GM19193 (cell line): ENCODE measurements around the gene ZNF521.

Source experiments
- POLR2A ChIP-seq: IDR thresholded peaks from 4 replicates; pipeline ENCODE4 v1.6.1; 2011; ENCODE audit not compliant: insufficient read depth, insufficient read length; ENCODE audit errors: extremely low read depth

ZNF521 gene

GRCh38 chr18:25351777-25352628 lies at the start of gene ZNF521:
ZNF521 (minus strand) TSS chr18:25352166; CDS start chr18:25350946, 1,220 bp downstream.
- TF ChIP-seq POLR2A: no peak

DNA sequence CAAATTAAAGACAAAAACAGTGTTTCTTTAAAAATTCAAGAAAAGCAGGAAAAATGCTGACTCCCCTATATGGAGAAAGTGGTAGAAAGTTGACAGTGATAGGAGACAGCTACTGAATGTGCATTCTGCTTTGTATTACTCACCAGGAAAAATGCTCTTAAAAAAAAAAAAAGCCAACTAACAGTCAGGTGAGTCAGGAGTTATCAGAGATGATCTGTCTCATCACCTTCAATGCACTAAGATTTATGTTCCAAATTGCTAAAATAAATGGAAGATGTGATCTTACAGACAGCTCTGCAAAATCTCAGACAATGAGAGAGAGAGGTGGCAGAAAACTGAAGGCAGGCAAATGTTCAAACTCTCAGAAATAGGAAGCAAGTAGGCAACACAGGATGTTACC lies 47.6 kb upstream of the ZNF521 start:
- TF ChIP-seq POLR2A: no peak

- TF ChIP-seq POLR2A: no peak
These were observed 40.2 kb upstream of the ZNF521 start for GRCh38 chr18:25392192-25392591.

- TF ChIP-seq POLR2A: no peak
These were observed 21.6 kb upstream of the ZNF521 start for GRCh38 chr18:25373432-25374179.

- no peak for TF ChIP-seq POLR2A
These were observed 18.4 kb upstream of the ZNF521 start for GRCh38 chr18:25370391-25370790.

DNA sequence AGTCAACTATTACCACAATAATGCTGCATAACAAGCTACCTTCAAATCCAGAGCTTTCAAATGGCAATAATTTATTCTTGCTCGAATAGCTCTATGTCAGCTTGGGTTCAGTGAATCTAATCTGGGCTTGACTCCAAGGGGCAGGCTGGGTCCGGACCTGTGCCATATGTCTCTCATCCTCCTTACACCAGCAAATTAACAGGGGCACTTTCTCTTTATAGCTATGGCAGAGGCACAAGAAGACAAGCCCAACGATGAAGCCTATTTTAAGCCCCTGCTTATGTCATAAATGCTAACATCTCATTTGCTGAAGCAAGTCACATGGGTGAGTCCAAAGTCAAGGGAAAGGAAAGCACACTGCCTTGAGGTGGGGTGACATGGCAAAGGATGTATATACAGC lies 13.3 kb upstream of the ZNF521 start:
- TF ChIP-seq POLR2A: no peak

DNA sequence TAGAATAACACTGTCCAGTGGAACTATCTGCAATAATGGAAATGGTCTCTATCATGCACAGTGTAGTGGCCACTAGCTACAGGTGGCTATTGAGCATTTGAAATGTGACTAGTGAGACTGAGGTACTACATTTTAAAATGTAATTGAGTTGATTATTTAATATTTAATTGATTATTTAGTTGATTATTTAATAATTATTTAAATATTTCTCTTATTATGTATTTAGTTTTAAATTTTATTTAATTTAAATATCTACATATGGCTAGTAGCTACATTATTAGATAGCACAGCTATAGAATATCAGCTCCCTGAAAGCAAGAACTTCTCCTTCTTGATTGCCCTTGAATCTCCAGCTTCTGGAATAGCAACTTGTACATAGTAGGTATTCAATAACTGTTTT lies 12.8 kb upstream of the ZNF521 start:
- no peak for TF ChIP-seq POLR2A

DNA sequence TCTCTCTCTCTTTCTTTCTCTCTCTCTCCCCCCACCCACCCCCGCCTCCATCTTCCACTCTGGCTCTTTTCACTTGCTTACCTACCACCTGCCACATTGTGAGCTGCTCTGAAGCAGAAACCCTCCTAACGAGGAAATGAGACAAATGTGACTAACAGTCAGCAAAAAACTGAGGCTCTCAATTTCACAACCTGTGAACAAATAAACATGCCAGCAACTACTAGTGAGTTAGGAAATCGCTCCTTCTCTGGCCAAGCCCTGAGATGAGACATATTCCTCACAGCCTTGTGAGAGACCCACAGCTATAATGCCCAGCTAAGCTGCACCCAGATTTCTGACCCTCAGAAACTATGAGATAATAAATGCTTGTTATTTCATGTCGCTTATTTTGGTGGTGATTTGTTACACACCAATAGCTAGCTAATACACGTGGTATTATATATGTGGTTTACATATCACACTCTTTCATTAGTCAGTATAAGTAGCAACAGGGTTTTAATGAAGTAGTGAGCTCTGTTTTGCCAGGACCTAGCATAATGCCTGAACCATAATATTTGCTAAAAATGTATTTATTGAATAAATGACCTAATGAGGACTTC lies 8.4 kb upstream of the ZNF521 start:
- TF ChIP-seq POLR2A: no peak

DNA sequence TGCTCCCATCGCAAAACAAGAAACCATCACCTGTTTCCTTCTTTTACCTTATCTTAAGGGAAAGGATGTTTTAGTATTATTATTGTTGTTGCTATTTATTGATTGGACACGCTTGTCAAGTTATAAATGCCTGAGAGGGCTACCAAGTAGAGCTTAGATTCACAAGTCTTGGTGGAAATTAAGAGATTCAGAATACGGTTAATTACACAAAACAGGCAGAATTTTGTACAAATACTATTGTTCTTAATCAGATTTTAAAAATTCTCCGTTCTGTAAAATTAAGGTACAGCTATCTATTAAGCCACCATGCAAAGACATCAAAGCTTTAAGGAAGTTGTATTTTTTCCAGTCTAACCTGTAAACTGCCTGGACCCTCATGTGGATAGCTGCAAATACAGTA lies 1.1 kb upstream of the ZNF521 start:
- TF ChIP-seq POLR2A: no peak

DNA sequence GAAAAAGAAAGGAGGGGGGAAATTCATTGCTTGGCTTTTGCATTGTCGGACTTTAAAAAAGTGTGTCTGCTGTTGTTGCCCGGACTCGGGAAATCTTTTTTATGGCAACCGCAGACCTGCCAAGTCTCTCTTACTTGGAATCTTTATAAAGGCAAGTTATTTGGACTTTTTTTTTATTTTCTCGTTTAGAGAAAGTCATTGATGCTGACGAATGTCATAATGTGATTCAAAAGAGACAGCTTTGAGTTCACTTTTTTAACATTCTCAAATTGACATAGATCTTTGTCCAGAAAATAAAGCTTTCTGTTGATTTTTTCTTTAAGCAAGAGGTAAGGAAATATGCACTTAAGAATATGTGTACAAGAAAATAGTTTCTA lies 651 bp upstream of the ZNF521 start:
- TF ChIP-seq POLR2A: no peak

GRCh38 chr18:25351280-25351775 lies 638 bp downstream of the ZNF521 start:
- TF ChIP-seq POLR2A: no peak

DNA sequence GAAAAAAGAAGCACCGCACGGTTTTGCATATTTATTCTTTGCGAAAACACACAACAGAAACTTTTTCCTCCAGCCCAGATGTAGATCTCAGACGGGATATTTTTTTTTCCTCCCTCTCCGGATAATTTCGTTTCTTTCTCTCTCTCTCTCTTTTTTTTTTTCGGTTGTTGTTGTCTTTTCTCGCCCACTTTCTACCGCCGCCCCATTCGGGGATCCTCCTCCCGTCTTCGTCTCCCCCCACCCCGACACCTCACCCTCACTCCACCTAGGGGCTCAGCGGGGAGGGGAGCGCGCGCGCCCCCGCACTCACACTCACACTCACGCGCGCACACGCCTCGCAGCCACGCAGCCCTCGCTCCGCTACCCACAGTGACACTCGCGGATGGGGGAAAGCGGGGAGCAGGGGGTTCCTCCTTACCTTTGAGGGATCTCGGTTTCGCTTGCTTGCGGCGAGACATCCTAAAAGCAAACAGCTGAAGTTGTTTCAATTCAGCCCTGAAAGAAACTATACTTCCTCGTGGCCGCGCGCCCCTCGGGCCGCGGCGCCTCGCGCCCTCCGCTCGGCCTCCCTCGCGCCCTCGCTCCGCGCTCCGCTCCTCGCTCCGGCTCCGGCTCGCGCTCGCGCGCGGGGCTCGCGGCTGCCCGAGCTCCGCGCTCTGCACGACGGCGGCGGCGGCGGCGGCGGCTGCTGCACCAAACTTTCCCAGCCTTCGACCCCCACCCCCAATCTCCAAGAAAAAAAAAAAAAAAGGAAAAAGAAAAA lies 1.3 kb downstream of the ZNF521 start:
- no peak for TF ChIP-seq POLR2A

GRCh38 chr18:25349926-25350487 lies 2.0 kb downstream of the ZNF521 start:
- TF ChIP-seq POLR2A: no peak

GRCh38 chr18:25349131-25349925 lies 2.6 kb downstream of the ZNF521 start:
- no peak for TF ChIP-seq POLR2A
